ENCODE results near the gene ARRDC2.
"Not testable (repeated sequence)": the region's sequence is repeated elsewhere in the genome, so short reads cannot be mapped to it uniquely, and the experiment has no call there.

ARRDC2 gene

GRCh38 chr19:18007917-18008673 is at the start of gene ARRDC2:
Gene ARRDC2 (plus strand): TSS chr19:18008170. CDS start chr19:18008311, 141 bp downstream.
- peak; percentile 82 for DNase-seq

- no peak for DNase-seq
Observed at GRCh38 chr19:17963936-17964691, 43.9 kb upstream of the ARRDC2 start.

GRCh38 chr19:17965370-17966128 is 42.4 kb upstream of the ARRDC2 start:
- DNase-seq: no peak

- no peak for DNase-seq
Observed at GRCh38 chr19:17966129-17966483, 41.9 kb upstream of the ARRDC2 start.

- no peak for DNase-seq
Observed at GRCh38 chr19:17966550-17967256, 41.3 kb upstream of the ARRDC2 start, which contains the start of gene KCNN1. Gene KCNN1 (plus strand): TSS chr19:17967107. CDS start chr19:17973889, 6,782 bp downstream.

DNA sequence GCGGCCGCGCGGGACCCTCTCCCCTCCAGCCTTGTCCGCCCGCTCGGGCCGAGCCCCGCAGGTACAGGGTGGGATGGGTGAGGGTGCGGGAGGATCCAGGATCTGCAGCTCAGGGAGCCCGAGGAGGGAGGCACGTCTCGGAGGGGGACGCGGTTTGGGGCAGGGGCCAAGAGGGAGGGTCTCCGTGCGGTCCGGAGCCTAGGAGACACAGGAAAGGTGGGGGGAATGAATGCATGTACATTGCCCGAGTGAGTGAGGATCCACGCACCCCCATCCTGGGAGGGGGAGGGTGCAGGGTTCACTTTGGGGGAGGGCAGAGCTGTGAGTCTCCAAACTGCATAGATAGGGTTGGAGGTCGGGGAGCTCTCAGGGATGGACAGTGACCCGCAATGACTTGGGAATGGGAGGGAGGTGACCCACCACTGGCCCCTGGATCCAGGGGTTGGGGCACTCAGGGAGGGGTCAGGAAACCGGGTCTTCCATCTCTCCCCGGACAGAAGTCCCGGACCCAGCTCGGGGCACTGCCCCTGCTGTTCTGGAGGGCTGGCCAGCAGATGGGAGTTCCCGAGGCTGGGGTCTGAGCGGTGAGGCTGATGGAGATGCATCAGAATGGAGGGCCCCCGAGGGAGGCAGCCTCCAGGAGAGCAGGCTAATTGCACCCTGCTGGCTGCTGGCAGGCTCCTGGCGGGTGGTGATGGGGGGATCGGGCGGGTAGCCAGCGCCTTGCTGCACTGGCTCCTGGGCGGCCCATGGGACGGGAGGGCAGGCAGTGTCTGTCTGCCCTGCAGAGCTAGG is 40.5 kb upstream of the ARRDC2 start:
- DNase-seq: no peak

- DNase-seq: no peak
Observed at GRCh38 chr19:17968362-17968761, 39.6 kb upstream of the ARRDC2 start.

- no peak for DNase-seq
Observed at GRCh38 chr19:17969096-17969792, 38.7 kb upstream of the ARRDC2 start.

- DNase-seq: no peak
Observed at GRCh38 chr19:17972230-17972629, 35.7 kb upstream of the ARRDC2 start.

GRCh38 chr19:17973759-17974158 is 34.2 kb upstream of the ARRDC2 start:
- DNase-seq: no peak

DNA sequence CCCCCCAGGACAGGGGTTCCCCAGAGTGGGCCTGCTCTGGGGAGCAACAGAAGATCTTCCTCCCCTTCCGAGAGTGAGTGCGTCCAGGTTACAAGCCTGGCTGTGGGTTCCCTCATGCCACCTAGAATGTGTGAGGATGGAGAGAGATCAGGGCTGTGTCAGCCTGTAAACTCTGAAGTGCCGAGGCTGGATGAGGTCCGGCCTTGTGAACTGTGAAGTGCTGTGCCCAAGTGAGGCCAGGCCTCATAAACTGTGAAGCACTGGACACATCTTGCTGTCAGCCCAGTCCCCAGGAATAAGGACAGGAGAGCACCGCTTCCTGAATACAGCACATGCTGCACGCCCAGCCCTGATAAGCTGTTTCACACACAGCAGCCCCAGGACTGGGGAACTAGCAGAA is 33.4 kb upstream of the ARRDC2 start:
- DNase-seq: no peak

- DNase-seq: no peak
Observed at GRCh38 chr19:17975032-17975431, 32.9 kb upstream of the ARRDC2 start.

GRCh38 chr19:17977021-17977420 is 30.9 kb upstream of the ARRDC2 start:
- no peak for DNase-seq

DNA sequence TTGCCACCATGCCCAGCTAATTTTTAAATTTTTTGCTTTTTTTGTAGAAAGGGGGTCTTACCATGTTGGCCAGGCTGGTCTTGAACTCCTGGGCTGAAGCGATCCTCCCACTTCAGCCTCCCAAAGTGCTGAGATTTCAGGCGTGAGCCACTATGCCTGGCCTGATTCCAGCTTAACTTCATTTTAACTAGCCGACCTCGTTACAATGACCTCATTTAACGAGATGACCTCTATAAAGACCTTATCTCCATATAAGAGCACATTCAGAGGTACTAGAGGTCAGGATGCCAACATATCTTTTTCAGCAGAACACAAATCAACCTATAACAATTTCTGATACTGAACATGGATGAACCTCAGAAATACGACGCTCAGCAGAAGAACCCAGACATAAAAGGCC is 30.5 kb upstream of the ARRDC2 start:
- no peak for DNase-seq

DNA sequence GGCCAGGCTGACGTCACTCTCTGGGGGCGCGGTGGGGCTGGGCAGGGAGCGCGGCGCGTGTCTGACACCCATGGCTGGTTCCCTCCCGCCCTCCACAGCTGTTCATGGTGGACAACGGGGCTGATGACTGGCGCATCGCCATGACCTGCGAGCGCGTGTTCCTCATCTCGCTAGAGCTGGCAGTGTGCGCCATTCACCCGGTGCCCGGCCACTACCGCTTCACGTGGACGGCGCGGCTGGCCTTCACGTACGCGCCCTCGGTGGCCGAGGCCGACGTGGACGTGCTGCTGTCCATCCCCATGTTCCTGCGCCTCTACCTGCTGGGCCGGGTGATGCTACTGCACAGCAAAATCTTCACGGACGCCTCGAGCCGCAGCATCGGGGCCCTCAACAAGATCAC is 26.4 kb upstream of the ARRDC2 start:
- no peak for DNase-seq

GRCh38 chr19:17982430-17982829 is 25.5 kb upstream of the ARRDC2 start:
- no peak for DNase-seq

DNA sequence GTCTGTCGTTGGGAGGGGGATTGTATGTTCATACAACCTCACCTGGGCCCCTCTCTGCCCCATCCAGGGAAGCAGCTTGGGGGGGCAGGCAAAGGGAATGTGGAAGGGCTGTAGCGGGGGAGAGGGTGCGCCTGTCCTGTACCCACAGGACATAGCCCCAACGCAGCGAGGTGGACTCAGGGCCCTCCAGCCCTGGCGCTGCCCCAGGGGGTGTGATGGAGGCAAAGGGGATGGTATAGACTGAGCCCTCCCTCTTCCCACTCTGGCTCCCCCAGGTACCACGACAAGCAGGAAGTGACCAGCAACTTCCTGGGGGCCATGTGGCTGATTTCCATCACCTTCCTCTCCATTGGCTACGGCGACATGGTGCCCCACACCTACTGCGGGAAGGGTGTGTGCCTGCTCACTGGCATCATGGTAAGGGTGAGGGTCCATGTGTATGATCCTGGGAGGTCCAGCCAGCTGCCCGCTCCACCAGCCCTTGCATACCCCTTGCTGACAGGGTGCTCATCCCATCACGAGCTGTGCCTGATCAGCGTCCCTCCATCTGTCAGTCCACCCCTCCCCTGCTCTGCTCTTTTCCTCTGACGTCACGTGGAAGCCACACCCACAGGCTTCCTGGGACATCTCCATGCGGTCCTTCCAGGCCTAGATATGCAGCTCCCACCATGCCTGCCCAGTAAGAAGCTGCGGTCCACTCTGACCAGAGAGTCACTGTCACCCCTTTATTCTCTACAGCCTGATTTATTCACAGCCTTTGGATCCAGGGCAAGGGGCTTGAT is 22.7 kb upstream of the ARRDC2 start:
- no peak for DNase-seq

DNA sequence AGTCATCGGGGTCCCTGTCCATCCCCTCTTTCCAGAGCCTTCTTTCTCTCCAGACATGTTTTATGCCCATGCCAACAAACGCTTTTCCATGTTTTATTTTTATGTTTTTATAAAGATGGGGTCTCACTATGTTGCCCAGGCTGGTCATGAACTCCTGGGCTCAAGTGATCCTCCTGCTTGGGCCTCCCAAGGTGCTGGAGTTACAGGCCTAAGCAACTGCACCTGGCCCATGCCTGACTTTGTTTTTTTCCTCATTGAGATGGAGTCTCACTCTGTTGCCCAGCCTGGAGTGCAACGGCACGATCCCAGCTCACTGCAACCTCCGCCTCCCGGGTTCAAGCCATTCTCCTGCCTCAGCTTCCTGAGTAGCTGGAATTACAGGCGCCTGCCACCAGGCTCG is 21.4 kb upstream of the ARRDC2 start:
- not testable (repeated sequence) for DNase-seq

DNA sequence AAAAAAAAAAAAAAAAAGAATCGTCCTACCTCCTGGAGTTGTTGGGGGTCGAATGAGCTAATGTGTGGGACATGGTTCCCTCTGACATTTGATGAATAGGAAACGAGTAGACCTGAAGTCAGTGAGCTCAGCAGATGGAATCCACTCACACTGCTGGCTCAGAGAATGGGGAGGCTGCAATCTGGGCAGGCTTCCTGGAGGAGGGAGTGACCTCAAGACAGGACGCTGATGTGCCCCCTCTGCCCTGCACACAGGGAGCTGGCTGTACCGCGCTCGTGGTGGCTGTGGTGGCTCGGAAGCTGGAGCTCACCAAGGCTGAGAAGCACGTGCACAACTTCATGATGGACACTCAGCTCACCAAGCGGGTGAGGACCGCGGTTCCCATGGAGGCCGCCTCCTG is 19.8 kb upstream of the ARRDC2 start:
- no peak for DNase-seq

- no peak for DNase-seq
Observed at GRCh38 chr19:17989425-17990094, 18.4 kb upstream of the ARRDC2 start.

All from DMS153 (cell line).